Loucy (cell line): ENCODE results near the gene TRERF1.

Experiments
- H2AFZ ChIP-seq: fragments of 200-600 bp; sonication (generic); 2 replicates; pipeline ENCODE4 v1.6.0; 2016; ENCODE audit warnings: antibody characterized with exemption, mild to moderate bottlenecking, low read length, moderate library complexity
- H3F3A ChIP-seq: fragments of 200-600 bp; 2 replicates; pipeline ENCODE4 v1.6.0; 2016; ENCODE audit warnings: antibody characterized with exemption, low read depth, mild to moderate bottlenecking
- H3K27me3 ChIP-seq: fragments of 200-600 bp; sonication (generic); 2 replicates; pipeline ENCODE4 v1.6.1; 2014; ENCODE audit warnings: low read length, mild to moderate bottlenecking; ENCODE audit not compliant: insufficient read depth, poor library complexity, severe bottlenecking
- H3K36me3 ChIP-seq: fragments of 200-600 bp; sonication (generic); 2 replicates; pipeline ENCODE4 v1.6.1; 2016; ENCODE audit warnings: low read length; ENCODE audit not compliant: insufficient read depth
- H3K4me1 ChIP-seq: fragments of 200-600 bp; sonication (generic); 2 replicates; pipeline ENCODE4 v1.5.1; 2014; ENCODE audit warnings: low read length, mild to moderate bottlenecking; ENCODE audit not compliant: insufficient read depth, poor library complexity, severe bottlenecking
- H3K4me2 ChIP-seq: fragments of 200-600 bp; sonication (generic); 2 replicates; pipeline ENCODE4 v1.6.0; 2014; ENCODE audit warnings: antibody characterized with exemption, low read length, low read depth, mild to moderate bottlenecking; ENCODE audit not compliant: poor library complexity, severe bottlenecking
- H3K4me3 ChIP-seq: fragments of 200-600 bp; sonication (generic); 2 replicates; pipeline ENCODE4 v1.5.1; 2014; ENCODE audit warnings: low read length, mild to moderate bottlenecking, mixed read lengths; ENCODE audit not compliant: poor library complexity, severe bottlenecking
- H3K79me2 ChIP-seq: fragments of 200-600 bp; sonication (generic); 2 replicates; pipeline ENCODE4 v1.6.1; 2014; ENCODE audit warnings: low read length; ENCODE audit not compliant: insufficient read depth
- H3K9ac ChIP-seq: fragments of 200-600 bp; sonication (generic); 2 replicates; pipeline ENCODE4 v1.6.0; 2014; ENCODE audit warnings: mild to moderate bottlenecking, low read depth, low read length, moderate library complexity; ENCODE audit not compliant: poor library complexity, severe bottlenecking
- H3K9me2 ChIP-seq: fragments of 200-600 bp; sonication (generic); replicated peaks from 2 replicates; pipeline ENCODE4 v1.6.1; 2016; ENCODE audit warnings: low read depth, low read length, mixed read lengths
- H3K9me3 ChIP-seq: fragments of 200-600 bp; sonication (generic); 2 replicates; pipeline ENCODE4 v1.6.1; 2014; ENCODE audit warnings: mild to moderate bottlenecking, antibody characterized with exemption, low read length, low read depth; ENCODE audit not compliant: insufficient read depth
- H4K20me1 ChIP-seq: fragments of 200-600 bp; sonication (generic); 2 replicates; pipeline ENCODE4 v1.6.0; 2014; ENCODE audit warnings: antibody characterized with exemption, low read length, mild to moderate bottlenecking; ENCODE audit not compliant: insufficient read depth, poor library complexity, severe bottlenecking
- CTCF ChIP-seq: fragments of 200-600 bp; sonication (generic); conservative IDR thresholded peaks from 2 replicates; pipeline ENCODE4 v1.5.1; 2014; ENCODE audit warnings: mild to moderate bottlenecking, antibody characterized with exemption, low read length
- EZH2phosphoT487 ChIP-seq: fragments of 200-600 bp; IDR thresholded peaks from 2 replicates; pipeline ENCODE4 v1.6.1; 2018; ENCODE audit warnings: antibody characterized with exemption, mild to moderate bottlenecking, moderate library complexity, borderline replicate concordance

TRERF1 gene

GRCh38 chr6:42410861-42411260 lies 40.9 kb downstream of the TRERF1 start:
- TF ChIP-seq CTCF (no peak), EZH2phosphoT487 (no peak)
- Histone ChIP-seq H3K9ac (no peak overlapping the region), H3K79me2 (peaks cover 71% of the 10 kb centered on the region), H3F3A (0 out of 2 replicates have a peak, but pooled peaks cover 3% of the 10 kb centered on the region), H3K4me3 (no peak overlapping the region), H3K9me2 (no peaks in the 10 kb centered on the region), H4K20me1 (peaks cover 19% of the 10 kb centered on the region), H2AFZ (no peak overlapping the region), H3K4me1 (no peaks in the 10 kb centered on the region), H3K9me3 (no peaks in the 10 kb centered on the region), H3K36me3 (no peaks in the 10 kb centered on the region), H3K27me3 (no peaks in the 10 kb centered on the region), H3K4me2 (no peak overlapping the region)

- Histone ChIP-seq H3K4me3 (no peak overlapping the region), H3K9me3 (no peaks in the 10 kb centered on the region), H3K9ac (no peak overlapping the region), H3K4me2 (no peak overlapping the region), H3F3A (no peaks in the 10 kb centered on the region), H3K4me1 (peaks cover 3% of the 10 kb centered on the region), H4K20me1 (peaks cover 13% of the 10 kb centered on the region), H3K9me2 (no peaks in the 10 kb centered on the region), H3K79me2 (peaks cover 68% of the 10 kb centered on the region), H3K27me3 (no peaks in the 10 kb centered on the region), H2AFZ (no peak overlapping the region), H3K36me3 (no peaks in the 10 kb centered on the region)
- TF ChIP-seq EZH2phosphoT487 (no peak), CTCF (no peak)
These were observed 42.1 kb downstream of the TRERF1 start for GRCh38 chr6:42409581-42409980.

- Histone ChIP-seq H3K9ac (no peak overlapping the region), H3K9me2 (no peaks in the 10 kb centered on the region), H3K9me3 (no peaks in the 10 kb centered on the region), H3K4me1 (peaks cover 15% of the 10 kb centered on the region), H3F3A (no peaks in the 10 kb centered on the region), H2AFZ (no peak overlapping the region), H3K4me2 (no peak overlapping the region), H3K27me3 (no peaks in the 10 kb centered on the region), H3K4me3 (no peak overlapping the region), H3K79me2 (peaks cover 79% of the 10 kb centered on the region), H3K36me3 (no peaks in the 10 kb centered on the region), H4K20me1 (peaks cover 19% of the 10 kb centered on the region)
- TF ChIP-seq CTCF: no peak
- no peak for TF ChIP-seq EZH2phosphoT487
These were observed 44.3 kb downstream of the TRERF1 start for GRCh38 chr6:42407379-42407778.
